ENCODE results near the gene SPATS2L.

SPATS2L gene

GRCh38 chr2:200352636-200353035, 46.1 kb downstream of the SPATS2L start:
- DNase-seq: no peak

- no peak for DNase-seq
These were observed 46.6 kb downstream of the SPATS2L start for GRCh38 chr2:200353120-200353519.

- DNase-seq: no peak
These were observed 47.4 kb downstream of the SPATS2L start for GRCh38 chr2:200353874-200354273.

DNA sequence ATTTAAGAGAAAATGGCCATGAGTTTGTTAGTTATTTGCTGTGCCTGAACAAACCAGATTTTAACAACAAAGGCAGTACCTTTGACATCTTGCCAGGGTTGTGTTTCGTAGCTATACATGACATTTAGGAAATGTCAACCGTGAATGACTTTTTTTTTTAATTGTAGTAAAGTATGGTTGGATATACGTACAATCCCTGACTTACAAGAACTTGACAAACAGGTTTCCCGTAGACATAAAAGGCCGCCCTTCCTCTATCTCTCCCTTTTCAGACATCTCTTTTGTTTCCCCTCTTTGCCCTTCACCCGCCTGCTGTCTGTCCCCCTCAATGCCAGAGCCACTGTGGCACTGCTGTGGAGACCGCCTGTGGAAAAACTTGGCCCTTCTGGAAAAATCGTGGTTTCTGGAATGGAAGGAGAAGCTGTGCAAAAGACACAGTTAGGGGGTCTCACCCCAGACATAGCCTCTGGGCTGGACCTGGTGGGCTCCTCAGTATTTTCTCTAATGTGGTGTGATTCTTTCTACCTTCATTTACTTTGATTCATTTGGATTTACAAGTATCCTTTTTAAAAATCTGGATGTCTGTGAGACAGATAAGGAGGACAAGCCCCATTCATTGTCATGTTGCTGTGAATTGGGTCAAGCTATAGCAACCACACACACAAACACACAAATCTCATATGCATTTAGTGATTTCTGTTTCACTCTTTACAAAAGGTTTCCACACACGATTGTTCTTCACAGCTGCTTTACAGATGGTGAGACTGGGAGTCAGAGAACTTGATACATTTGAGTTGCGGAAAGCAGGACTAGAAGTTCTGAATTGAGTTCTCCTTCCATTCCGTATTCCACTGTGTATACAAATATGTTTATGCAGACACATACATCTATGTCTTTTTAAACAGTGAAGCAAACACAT, 48.6 kb downstream of the SPATS2L start:
- no peak for DNase-seq

- no peak for DNase-seq
These were observed 49.8 kb downstream of the SPATS2L start for GRCh38 chr2:200356321-200356720.

DNA sequence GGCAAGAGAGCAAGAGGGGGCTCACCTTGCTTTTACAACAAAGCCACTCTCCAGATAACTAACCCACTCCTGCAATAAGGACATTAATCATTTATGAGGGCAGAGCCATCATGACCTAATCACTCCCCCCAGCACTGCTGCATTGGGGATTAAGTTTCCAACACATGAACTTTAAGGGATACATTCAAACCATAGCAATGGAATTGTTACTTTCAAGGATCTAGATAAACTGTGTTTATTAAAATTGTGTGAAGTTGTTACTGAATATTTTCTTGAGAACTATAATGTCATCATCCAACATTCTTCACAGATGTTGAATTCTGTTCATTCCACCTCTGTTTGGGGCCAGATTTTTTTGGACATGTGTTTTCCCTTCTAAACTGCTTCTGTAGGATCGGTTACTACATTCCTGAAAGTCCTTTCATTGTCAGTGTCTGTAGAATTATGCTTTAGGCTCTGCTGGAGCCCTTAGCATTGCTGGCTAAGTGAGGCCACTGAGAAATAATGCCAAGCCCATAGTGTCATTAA, 50.4 kb downstream of the SPATS2L start:
- DNase-seq: no peak

- DNase-seq: no peak
These were observed 51.4 kb downstream of the SPATS2L start for GRCh38 chr2:200357845-200358244.

DNA sequence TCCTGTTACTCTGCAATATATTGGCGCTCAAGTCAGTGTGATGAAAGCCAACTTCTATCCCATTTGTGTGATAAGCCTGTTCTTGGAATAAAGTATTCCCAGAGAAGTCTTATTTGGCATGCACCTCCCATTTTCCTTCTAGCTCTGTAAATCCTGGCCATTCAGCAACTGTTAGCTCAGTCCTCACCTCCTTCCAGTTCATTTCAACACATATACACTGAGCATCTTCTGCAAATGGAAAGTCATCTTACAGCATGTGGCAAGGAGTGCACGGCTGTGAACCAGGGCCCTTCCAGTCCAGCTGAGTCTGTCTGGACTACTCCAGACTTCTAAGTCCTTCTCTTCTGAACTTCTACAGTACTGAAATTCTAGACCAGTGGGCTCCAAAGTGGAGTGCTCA, 53.1 kb downstream of the SPATS2L start:
- no peak for DNase-seq

- no peak for DNase-seq
These were observed 53.9 kb downstream of the SPATS2L start for GRCh38 chr2:200360364-200360763.

- DNase-seq: no peak
These were observed 55.9 kb downstream of the SPATS2L start for GRCh38 chr2:200362202-200362917.

- no peak for DNase-seq
These were observed 56.8 kb downstream of the SPATS2L start for GRCh38 chr2:200363279-200363678.

- DNase-seq: no peak
These were observed 57.6 kb downstream of the SPATS2L start for GRCh38 chr2:200364142-200364541.

GRCh38 chr2:200364620-200365019, 58.1 kb downstream of the SPATS2L start:
- DNase-seq: no peak

GRCh38 chr2:200365209-200365608, 58.7 kb downstream of the SPATS2L start:
- DNase-seq: no peak

DNA sequence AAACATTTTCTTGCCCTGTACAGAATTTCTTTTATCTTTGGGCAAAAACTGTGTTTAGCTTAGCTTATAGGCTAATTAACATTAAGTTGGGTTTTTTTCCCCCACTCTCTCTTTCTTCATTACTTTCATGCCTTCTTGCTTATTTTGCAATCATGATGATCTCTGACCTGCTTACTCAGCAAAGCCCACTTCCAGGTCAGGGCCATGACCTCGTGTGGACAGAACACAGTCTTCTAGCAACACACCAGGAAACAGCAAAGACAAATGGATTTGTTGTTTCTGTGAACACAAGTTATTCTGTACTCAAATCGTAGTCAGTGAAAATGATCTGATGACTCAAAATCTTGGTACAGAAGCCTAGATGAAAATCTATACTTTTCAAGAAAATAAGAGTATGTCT, 60.7 kb downstream of the SPATS2L start:
- no peak for DNase-seq

DNA sequence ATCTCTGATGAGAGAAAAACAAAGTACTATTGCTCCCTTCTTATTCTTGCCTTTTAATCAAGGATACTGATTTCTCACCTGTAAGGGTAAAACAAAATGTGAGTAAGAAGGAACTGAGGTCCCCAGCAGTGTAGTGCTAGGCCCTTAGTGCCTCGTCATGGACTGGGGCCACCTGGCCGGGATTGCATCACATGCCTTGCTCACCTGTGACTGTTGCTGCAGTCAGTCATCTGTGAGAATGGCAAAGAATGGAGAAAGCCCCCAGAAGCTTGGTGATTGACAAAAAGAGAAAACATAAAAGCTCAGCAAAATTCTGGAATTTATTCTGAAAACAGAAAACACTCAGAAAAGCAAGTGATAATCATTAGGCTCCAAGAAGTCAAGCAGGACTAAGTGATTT, 63.4 kb downstream of the SPATS2L start:
- no peak for DNase-seq

GRCh38 chr2:200373231-200373630, 66.7 kb downstream of the SPATS2L start:
- no peak for DNase-seq

GRCh38 chr2:200373973-200374416, 67.5 kb downstream of the SPATS2L start:
- no peak for DNase-seq

DNA sequence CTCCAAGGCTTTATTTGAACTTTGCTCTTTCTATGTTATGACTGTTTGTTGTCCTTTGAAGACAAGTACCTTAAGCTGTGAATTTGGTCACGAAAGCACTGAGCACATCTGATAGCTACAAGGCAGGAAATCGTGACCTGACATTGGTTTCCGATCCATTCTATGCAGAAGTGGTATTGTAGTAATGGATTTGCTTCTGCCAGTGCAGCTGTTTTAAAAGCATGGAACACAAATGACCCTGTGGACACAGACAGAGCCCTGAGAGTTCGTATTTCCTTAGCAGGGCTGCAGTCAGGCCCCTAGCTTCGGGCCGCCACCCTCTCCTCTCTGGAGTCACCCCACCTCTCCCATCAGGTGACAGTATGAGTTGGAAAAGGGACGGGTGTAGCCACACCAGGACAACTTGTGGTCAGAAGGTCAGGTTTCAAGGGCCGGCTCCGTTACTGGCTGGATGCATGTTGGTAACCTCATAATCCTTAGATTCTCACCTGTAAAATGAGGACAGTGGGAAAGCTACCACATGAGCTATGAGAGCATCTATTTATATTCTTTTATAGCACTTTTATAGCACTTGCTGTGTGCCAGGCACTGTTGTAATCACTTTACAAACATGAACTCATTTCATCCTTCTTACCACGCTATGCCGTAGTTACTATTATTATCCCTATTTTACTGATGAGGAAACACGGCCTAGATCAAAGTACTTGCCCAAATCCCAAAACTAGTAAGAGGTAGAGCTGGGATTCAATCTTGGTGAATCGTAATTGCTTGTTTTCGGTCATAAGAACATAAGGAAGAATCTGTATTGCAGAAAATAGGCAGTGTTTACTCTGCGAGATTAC, 70.2 kb downstream of the SPATS2L start:
- DNase-seq: no peak

DNA sequence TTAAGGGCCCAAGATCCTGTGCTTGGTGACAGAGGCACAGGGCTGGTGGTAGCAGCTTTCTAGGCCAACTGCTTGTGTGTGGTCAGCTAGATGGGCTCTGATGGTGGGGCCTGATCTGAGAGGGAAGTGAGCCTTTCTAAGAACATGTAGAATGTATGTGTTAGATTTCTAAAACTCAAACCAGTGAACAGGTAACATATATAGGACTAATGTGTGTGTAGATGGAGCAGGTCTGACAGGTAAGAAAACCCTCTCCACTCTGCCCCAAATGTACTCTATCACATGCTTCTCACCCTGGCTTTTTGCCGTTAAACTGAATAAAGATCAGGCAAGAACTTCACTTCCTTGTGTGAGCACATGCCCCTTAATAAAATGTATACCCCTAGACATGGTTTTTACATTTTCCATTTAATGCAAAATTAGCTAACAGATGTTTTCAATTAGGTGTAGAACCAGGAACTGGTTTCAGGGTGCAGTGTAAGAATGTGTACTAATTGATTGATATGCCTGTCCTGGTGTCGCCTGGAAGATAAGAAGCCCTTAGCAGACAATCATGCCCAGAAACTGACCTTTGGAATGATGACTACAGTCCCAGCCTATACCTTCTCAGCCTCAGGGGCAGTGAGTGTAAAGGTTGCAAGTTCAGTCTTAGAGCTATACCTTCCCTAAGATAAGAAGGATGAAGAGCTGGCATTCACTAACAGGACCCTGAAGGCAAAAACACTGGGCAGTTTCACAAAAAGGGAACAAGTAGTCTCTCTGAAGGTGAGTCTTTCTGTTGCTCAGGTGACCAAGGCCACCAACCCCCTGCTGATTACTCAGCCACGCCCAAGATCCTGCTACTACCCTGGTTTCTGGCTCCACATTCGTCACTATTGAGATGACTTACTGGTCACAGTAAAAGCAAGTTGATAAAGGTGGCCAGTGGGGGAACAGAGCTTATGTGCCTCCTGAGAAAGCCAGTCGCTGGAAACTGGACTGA, 71.2 kb downstream of the SPATS2L start:
- DNase-seq: no peak

DNA sequence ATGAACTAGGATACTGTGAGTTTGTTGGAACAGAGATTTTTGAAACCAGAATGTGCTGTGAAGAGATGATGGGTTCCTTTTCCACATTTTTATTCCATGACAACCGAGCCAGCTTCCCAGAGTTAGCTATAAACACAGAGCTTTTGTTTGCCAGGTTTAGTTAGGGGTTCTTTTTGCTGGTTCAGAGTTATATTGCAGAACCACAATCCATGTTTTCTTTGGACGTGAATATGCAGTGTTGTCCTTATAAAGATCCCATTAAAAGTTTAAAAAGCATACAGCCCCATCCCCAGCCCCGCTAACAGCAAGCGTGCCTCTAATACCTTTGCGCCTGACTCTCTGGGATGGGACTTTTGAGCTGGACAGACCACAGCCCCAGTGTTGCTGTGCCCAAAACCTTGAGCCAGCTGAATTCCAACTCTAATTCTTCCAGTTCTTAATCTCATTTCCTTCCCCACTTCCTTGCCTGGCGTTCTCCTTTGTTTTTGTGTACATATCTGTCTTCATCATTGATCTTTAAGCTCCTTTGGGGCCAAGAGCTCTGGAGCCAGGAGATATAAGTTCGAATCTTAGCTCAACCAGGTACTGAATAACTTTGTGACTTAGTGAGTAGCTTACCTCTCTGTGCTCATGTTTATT, 72.3 kb downstream of the SPATS2L start:
- DNase-seq: no peak
